Measurements from ENCODE around the gene ADGRG2. TPM values are rescaled to one million over a fixed set of nuclear protein-coding genes. Genes with fewer than 3 reads are reported as not detected.

The ADGRG2 gene
- total and polyA plus RNA-seq, 7 donors, result 0.06 to 0.48 (median 0.21) TPM; not detected in 1

- no peak for TF ChIP-seq CTCF (IDR thresholded peaks at IDR 0.05)
- Histone ChIP-seq H3K4me3 (no peak overlapping the region), H3K27me3 (ENCODE audit: insufficient read depth in 3 of 3, low read length in 2 of 3) (no peaks in the 10 kb centered on the region), H3K27ac (no peak overlapping the region), H3K36me3 (ENCODE audit: insufficient read depth in 1 of 2, low read depth in 1 of 2) (no peaks in the 10 kb centered on the region), H3K9me3 (no peaks in the 10 kb centered on the region), H3K4me1 (no peaks in the 10 kb centered on the region)
- intact Hi-C loops (cut with DNase I), result no loop called here
- 94 to 99% (median 95%) methylated on average over 4 of the region's 4 CpGs for WGBS, 3 donors
- ATAC-seq (no peak), DNase-seq (no peak)
Measured at GRCh38 chrX:19007868-19008267, 114.4 kb downstream of the ADGRG2 start.

GRCh38 chrX:19007011-19007410, 115.3 kb downstream of the ADGRG2 start:
- intact Hi-C loops (cut with DNase I), result no loop called here
- no peaks in the 10 kb centered on the region for H3K36me3 ChIP-seq (ENCODE audit: insufficient read depth in 1 of 2, low read depth in 1 of 2)
- 78 to 87% (median 78%) methylated on average over 7 of the region's 7 CpGs for WGBS, 3 donors
- H3K27ac ChIP-seq, result no peak overlapping the region
- H3K4me1 ChIP-seq, result no peaks in the 10 kb centered on the region
- DNase-seq (no peak), ATAC-seq (no peak)
- H3K9me3 ChIP-seq, result no peaks in the 10 kb centered on the region
- H3K27me3 ChIP-seq (ENCODE audit: insufficient read depth in 3 of 3, low read length in 2 of 3), result no peaks in the 10 kb centered on the region
- H3K4me3 ChIP-seq, result no peak overlapping the region
- TF ChIP-seq CTCF (IDR thresholded peaks at IDR 0.05), result no peak

- no peak for DNase-seq
Measured at GRCh38 chrX:19005909-19006308, 116.4 kb downstream of the ADGRG2 start.

GRCh38 chrX:19003756-19004155, 118.5 kb downstream of the ADGRG2 start:
- intact Hi-C loops (cut with DNase I), result no loop called here
- TF ChIP-seq CTCF (IDR thresholded peaks at IDR 0.05), result no peak
- H3K27me3 ChIP-seq (ENCODE audit: insufficient read depth in 3 of 3, low read length in 2 of 3), result no peaks in the 10 kb centered on the region
- no peaks in the 10 kb centered on the region for H3K9me3 ChIP-seq
- ATAC-seq (no peak), DNase-seq (no peak)
- H3K4me3 ChIP-seq, result no peak overlapping the region
- no peaks in the 10 kb centered on the region for H3K4me1 ChIP-seq
- H3K36me3 ChIP-seq (ENCODE audit: insufficient read depth in 1 of 2, low read depth in 1 of 2), result no peaks in the 10 kb centered on the region
- H3K27ac ChIP-seq, result no peak overlapping the region
- 84 to 93% (median 93%) methylated on average over 5 of the region's 5 CpGs for WGBS, 3 donors

More at GRCh38 chrX:19005909-19006308, 116.4 kb downstream of the ADGRG2 start:
- no peaks in the 10 kb centered on the region for H3K9me3 ChIP-seq
- H3K27ac ChIP-seq, result no peak overlapping the region
- WGBS, 3 donors, result 55 to 78% (median 67%) methylated on average over 4 of the region's 4 CpGs
- TF ChIP-seq CTCF (IDR thresholded peaks at IDR 0.05), result no peak
- no peak for ATAC-seq
- H3K4me1 ChIP-seq, result no peaks in the 10 kb centered on the region
- H3K36me3 ChIP-seq (ENCODE audit: insufficient read depth in 1 of 2, low read depth in 1 of 2), result no peaks in the 10 kb centered on the region
- H3K4me3 ChIP-seq, result no peak overlapping the region
- intact Hi-C loops (cut with DNase I), result no loop called here
- no peaks in the 10 kb centered on the region for H3K27me3 ChIP-seq (ENCODE audit: insufficient read depth in 3 of 3, low read length in 2 of 3)

- H3K27ac ChIP-seq, result no peak overlapping the region
- DNase-seq (no peak), ATAC-seq (no peak)
- 57 to 81% (median 77%) methylated on average over 1 of the region's 1 CpG for WGBS, 3 donors
- intact Hi-C loops (cut with DNase I), result no loop called here
- no peak for TF ChIP-seq CTCF (IDR thresholded peaks at IDR 0.05)
- H3K9me3 ChIP-seq, result no peaks in the 10 kb centered on the region
- H3K27me3 ChIP-seq (ENCODE audit: insufficient read depth in 3 of 3, low read length in 2 of 3), result no peaks in the 10 kb centered on the region
- no peak overlapping the region for H3K4me3 ChIP-seq
- H3K36me3 ChIP-seq (ENCODE audit: insufficient read depth in 1 of 2, low read depth in 1 of 2), result no peaks in the 10 kb centered on the region
- no peaks in the 10 kb centered on the region for H3K4me1 ChIP-seq
Measured at GRCh38 chrX:18998653-18999052, 123.6 kb downstream of the ADGRG2 start.

Data from psoas muscle (tissue), 8 donors.